ENCODE data around the gene ZNF592. TPM values are rescaled to one million over a fixed set of nuclear protein-coding genes. Genes with fewer than 3 reads are reported as not detected.

The ZNF592 gene
- total and polyA plus RNA-seq, 2 of the 13 experiments (the other 11 are each of a cell fraction or from before 2014, with no cell fraction given) = 8.2 to 9.8 TPM

DNA sequence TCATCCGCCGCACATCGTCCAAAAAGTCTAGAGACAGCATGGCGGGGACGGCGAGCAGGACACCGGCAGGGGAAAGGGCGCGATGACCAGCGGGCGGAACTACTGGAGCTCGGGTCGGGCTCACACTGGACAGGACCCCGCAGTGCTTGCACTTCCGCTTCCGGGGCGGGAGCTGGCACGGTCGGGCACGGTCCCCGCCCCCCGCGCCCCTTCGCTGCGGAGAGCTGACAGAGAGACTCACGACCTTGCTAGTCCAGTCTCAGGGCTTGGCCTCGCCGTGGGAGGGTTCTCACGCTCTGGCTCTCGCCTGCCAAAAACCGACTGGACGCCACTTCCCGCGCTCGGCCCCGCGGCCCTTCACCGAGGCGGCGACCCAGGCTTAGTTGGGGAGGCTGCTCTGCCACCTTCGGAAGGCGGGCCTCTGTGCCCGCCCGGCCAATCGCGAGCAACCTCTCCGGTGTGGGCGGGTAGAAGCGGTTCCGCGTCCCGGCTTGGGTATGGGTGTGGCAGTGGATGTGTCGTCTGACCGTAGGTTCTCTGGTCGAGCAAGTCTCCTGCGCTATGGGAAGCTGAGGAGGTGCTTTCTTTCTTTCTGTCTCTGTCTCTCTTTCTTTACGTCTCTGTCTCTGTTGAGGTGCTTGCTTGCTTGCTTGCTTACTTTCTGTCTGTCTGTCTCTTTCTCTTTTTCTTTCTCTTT, 32.2 kb upstream of the ZNF592 start, which contains the start of gene SEC11A (continued):
- TF ChIP-seq ZFP62 (CRISPR knock-in tag; IDR thresholded peaks at IDR 0.05) (no peak), ZNF367 (CRISPR knock-in tag; IDR thresholded peaks at IDR 0.05; ENCODE audit: borderline replicate concordance) (no peak), MED13 (CRISPR knock-in tag; IDR thresholded peaks at IDR 0.05) (peak; percentile 83; the same call in 1 of the 2 replicates), FOSL1 (CRISPR knock-in tag; IDR thresholded peaks at IDR 0.05; ENCODE audit: borderline replicate concordance) (peak; percentile 40; the same call in 1 of the 2 replicates), LCORL (IDR thresholded peaks at IDR 0.05) (0 out of 2 replicates have a peak, but pooled peaks have one; percentile 5), LCORL (CRISPR knock-in tag; IDR thresholded peaks at IDR 0.05) (peak; percentile 85), HOXA3 (CRISPR knock-in tag; IDR thresholded peaks at IDR 0.05) (peak; percentile 90), FOXJ3 (CRISPR knock-in tag; IDR thresholded peaks at IDR 0.05; ENCODE audit: borderline replicate concordance) (peak; percentile 28; the same call in 1 of the 2 replicates), KLF6 (CRISPR knock-in tag; IDR thresholded peaks at IDR 0.05) (peak; percentile 94), ZNF33B (CRISPR knock-in tag; IDR thresholded peaks at IDR 0.05) (peak; percentile 81), ZNF350 (CRISPR knock-in tag; IDR thresholded peaks at IDR 0.05; ENCODE audit: borderline replicate concordance, low read depth) (peak; percentile 57; the same call in 1 of the 2 replicates), ZNF264 (CRISPR knock-in tag; IDR thresholded peaks at IDR 0.05) (0 out of 2 replicates have a peak, but pooled peaks have one; percentile 16), RAD21 (CRISPR knock-in tag; IDR thresholded peaks at IDR 0.05) (peak; percentile 54; the same call in 1 of the 2 replicates), FOXK1 (CRISPR knock-in tag; IDR thresholded peaks at IDR 0.05; ENCODE audit: borderline replicate concordance, low read depth) (peak; percentile 88; the same call in 1 of the 2 replicates), ZNF720 (CRISPR knock-in tag; IDR thresholded peaks at IDR 0.05) (peak; percentile 69; the same call in 1 of the 2 replicates), ZMYM4 (CRISPR knock-in tag; IDR thresholded peaks at IDR 0.05) (peak; percentile 90), ZNF792 (CRISPR knock-in tag; IDR thresholded peaks at IDR 0.05) (peak; percentile 27; the same call in 1 of the 2 replicates), BHLHE40 (IDR thresholded peaks at IDR 0.05; ENCODE audit: low read length) (peak; percentile 78), ZNF572 (CRISPR knock-in tag; IDR thresholded peaks at IDR 0.05) (peak; percentile 86; the same call in 1 of the 2 replicates)
- TF ChIP-seq, protein P1, sequence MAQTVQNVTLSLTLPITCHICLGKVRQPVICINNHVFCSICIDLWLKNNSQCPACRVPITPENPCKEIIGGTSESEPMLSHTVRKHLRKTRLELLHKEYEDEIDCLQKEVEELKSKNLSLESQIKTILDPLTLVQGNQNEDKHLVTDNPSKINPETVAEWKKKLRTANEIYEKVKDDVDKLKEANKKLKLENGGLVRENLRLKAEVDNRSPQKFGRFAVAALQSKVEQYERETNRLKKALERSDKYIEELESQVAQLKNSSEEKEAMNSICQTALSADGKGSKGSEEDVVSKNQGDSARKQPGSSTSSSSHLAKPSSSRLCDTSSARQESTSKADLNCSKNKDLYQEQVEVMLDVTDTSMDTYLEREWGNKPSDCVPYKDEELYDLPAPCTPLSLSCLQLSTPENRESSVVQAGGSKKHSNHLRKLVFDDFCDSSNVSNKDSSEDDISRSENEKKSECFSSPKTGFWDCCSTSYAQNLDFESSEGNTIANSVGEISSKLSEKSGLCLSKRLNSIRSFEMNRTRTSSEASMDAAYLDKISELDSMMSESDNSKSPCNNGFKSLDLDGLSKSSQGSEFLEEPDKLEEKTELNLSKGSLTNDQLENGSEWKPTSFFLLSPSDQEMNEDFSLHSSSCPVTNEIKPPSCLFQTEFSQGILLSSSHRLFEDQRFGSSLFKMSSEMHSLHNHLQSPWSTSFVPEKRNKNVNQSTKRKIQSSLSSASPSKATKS (CRISPR knock-in tag; IDR thresholded peaks at IDR 0.05) = no peak; the same call in 1 of the 2 replicates
- TF ChIP-seq, protein P2, sequence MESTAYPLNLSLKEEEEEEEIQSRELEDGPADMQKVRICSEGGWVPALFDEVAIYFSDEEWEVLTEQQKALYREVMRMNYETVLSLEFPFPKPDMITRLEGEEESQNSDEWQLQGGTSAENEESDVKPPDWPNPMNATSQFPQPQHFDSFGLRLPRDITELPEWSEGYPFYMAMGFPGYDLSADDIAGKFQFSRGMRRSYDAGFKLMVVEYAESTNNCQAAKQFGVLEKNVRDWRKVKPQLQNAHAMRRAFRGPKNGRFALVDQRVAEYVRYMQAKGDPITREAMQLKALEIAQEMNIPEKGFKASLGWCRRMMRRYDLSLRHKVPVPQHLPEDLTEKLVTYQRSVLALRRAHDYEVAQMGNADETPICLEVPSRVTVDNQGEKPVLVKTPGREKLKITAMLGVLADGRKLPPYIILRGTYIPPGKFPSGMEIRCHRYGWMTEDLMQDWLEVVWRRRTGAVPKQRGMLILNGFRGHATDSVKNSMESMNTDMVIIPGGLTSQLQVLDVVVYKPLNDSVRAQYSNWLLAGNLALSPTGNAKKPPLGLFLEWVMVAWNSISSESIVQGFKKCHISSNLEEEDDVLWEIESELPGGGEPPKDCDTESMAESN (CRISPR knock-in tag; conservative IDR thresholded peaks at IDR 0.05) = peak; percentile 86
- TF ChIP-seq, protein P3, sequence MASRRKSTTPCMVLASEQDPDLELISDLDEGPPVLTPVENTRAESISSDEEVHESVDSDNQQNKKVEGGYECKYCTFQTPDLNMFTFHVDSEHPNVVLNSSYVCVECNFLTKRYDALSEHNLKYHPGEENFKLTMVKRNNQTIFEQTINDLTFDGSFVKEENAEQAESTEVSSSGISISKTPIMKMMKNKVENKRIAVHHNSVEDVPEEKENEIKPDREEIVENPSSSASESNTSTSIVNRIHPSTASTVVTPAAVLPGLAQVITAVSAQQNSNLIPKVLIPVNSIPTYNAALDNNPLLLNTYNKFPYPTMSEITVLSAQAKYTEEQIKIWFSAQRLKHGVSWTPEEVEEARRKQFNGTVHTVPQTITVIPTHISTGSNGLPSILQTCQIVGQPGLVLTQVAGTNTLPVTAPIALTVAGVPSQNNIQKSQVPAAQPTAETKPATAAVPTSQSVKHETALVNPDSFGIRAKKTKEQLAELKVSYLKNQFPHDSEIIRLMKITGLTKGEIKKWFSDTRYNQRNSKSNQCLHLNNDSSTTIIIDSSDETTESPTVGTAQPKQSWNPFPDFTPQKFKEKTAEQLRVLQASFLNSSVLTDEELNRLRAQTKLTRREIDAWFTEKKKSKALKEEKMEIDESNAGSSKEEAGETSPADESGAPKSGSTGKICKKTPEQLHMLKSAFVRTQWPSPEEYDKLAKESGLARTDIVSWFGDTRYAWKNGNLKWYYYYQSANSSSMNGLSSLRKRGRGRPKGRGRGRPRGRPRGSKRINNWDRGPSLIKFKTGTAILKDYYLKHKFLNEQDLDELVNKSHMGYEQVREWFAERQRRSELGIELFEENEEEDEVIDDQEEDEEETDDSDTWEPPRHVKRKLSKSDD (CRISPR knock-in tag; IDR thresholded peaks at IDR 0.05; ENCODE audit: low read depth) = peak; percentile 25
- TF ChIP-seq, protein P4, sequence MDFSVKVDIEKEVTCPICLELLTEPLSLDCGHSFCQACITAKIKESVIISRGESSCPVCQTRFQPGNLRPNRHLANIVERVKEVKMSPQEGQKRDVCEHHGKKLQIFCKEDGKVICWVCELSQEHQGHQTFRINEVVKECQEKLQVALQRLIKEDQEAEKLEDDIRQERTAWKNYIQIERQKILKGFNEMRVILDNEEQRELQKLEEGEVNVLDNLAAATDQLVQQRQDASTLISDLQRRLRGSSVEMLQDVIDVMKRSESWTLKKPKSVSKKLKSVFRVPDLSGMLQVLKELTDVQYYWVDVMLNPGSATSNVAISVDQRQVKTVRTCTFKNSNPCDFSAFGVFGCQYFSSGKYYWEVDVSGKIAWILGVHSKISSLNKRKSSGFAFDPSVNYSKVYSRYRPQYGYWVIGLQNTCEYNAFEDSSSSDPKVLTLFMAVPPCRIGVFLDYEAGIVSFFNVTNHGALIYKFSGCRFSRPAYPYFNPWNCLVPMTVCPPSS (IDR thresholded peaks at IDR 0.05) = no peak
